NCI-H1417 treated with DMSO at 0.1 percent for 48 hours (cell line): ENCODE data around the gene RAB1B.
"Not testable (repeated sequence)": the region's sequence is repeated elsewhere in the genome, so short reads cannot be mapped to it uniquely, and the experiment has no call there.

Source experiments
- DNase-seq: peaks from one replicate; lab custom pipeline; 2025; lab: John Stamatoyannopoulos, UW

RAB1B gene

GRCh38 chr11:66267379-66268243 is 828 bp upstream of the RAB1B start:
- no peak for DNase-seq

- DNase-seq = no peak
Measured at GRCh38 chr11:66268952-66269905, 790 bp downstream of the RAB1B start.

DNA sequence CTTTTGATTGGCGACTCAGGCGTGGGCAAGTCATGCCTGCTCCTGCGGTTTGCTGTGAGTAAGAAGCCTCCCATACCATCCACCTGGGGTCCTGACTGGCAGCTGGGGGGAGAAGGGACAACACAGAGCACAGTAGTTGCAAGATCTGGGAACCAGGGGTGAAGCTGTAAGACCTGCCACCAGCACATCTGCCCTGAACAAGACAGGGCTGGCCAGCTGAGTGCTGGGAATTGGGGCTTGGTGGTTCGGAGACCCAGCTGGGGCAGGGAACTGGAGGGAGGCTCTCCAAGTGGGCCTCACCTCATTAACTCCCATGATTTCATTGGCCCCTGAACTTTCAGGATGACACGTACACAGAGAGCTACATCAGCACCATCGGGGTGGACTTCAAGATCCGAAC is 3.4 kb downstream of the RAB1B start:
- DNase-seq = no peak

DNA sequence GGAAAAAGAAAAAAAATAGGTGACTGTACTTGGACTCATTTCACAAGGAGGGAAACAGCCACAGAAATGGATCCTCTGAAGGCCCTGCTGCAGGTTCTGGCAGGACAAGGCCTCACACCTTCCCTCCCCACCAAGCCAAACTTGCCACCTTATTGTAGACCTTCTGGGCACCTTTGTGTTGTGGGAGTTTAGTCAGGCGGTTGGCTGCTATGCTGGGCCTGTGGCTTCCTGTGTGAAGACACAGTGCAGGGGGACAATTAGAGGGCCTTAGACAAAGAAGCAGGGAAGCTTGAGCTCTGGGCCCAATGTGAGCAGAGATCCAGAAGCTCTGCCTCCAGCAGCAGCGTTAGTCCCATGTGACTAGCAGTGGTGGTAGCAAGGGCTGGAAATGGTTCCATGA is 4.2 kb downstream of the RAB1B start:
- DNase-seq = no peak

DNA sequence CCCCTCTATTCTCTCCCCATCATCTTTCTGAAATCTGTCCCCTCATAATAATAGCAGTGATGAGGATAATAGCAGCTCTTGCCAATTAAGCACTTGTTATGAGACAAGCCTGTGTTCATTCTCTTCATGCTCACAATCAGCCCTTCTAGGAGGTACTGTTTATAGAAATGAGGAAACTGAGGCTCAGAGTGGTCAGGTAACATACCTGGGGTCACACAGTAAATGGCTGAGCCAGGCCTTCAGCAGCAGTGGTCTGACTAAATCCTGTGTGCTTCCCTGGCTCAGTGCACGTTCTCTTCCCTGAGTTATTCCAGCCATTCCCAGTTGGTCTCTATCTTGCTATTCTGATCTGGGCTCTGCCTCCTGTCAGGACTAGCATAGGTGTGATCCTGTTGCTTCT is 5.8 kb downstream of the RAB1B start:
- DNase-seq = no peak

GRCh38 chr11:66275396-66275795 is 7.0 kb downstream of the RAB1B start:
- DNase-seq = no peak

DNA sequence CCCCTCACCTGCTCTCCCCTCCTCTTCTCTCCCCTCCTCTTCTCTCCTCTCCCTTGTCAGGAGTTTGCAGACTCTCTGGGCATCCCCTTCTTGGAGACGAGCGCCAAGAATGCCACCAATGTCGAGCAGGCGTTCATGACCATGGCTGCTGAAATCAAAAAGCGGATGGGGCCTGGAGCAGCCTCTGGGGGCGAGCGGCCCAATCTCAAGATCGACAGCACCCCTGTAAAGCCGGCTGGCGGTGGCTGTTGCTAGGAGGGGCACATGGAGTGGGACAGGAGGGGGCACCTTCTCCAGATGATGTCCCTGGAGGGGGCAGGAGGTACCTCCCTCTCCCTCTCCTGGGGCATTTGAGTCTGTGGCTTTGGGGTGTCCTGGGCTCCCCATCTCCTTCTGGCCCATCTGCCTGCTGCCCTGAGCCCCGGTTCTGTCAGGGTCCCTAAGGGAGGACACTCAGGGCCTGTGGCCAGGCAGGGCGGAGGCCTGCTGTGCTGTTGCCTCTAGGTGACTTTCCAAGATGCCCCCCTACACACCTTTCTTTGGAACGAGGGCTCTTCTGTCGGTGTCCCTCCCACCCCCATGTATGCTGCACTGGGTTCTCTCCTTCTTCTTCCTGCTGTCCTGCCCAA is 7.7 kb downstream of the RAB1B start:
- DNase-seq = no peak

- not testable (repeated sequence) for DNase-seq
Measured at GRCh38 chr11:66276619-66277018, 8.2 kb downstream of the RAB1B start.

- not testable (repeated sequence) for DNase-seq
Measured at GRCh38 chr11:66277064-66277463, 8.6 kb downstream of the RAB1B start.

DNA sequence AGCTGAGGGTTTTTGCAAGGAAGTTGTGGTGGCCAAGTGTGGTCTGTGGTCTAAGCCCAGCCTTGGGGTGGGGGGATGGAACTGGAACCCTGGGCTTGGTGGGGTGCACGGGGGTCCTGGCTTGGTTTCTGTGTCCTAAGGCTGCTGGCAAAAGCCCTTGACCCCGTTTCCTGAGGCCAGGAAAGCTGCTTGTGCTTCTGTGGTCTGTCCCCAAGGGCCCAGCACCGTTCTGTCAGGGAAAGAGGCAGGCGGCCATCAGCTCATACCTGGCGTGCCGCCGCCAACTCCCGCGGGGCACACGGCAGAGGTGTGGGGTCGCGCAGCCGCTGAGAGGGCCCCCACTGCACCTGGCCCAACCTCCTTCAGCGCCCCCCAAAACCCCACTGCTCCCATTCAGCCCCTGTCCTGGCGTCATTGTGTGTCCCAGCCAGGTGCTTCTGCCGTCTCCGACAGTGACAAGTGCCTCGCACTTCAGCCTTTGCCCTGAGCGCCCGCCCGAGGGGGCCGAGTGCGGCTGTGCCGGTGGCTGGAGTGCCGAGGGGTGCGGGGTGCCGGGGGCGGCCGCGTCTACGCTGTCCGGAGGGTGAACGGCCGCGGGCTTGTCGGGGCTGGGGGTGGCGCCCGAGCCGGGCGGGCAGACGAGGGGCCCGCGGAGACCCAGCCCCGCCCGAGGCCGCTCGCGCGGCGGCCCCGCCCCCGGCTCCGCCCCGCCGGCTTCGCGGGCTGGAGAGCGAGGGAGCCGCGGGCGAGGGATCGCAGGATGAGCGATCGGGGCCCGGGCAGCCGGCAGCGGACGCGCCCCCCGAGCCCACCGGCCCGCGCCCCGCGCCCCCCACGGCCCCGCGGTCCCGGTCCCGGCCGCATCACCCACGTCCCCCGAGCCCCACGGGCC is 9.3 kb downstream of the RAB1B start, which contains the start of gene CNIH2:
Gene CNIH2, plus strand, starts transcription at position 705 of the 892 bp plus-strand sequence. CDS start 282 bp downstream, outside the sequence.
- no peak for DNase-seq

DNA sequence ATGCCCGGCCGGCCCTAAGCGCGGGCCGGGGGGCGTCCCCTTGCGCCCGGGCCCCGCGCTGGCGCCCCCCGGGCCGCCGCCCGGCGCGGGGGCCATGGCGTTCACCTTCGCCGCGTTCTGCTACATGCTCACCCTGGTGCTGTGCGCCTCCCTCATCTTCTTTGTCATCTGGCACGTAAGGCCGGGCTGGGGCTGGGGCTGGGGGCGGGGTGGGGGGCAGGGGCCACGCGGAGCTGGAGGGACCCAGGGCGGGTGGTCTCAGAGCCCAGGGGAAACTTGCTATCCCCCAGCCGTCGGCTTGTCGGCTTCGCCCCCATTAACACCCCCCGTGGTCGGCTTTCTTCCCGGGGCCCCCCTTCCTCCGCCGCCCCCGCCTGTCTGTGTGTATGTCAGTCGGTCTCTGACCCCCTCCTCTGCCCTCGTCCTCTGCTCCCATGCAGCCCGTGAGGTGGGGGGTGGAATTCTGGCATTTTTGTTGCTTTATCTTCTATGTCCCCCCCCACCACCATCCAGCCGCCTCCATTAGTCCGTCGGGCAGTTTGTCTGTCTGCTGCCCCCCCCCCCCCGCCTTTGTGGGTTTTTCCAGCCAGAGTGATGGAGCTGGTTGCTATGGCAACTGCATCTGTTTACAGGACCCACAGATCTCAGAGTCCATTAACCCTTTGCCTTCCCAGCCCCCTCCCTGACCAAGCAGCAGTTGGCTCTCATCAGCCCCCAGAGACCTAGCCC is 10.1 kb downstream of the RAB1B start:
- no peak for DNase-seq

DNA sequence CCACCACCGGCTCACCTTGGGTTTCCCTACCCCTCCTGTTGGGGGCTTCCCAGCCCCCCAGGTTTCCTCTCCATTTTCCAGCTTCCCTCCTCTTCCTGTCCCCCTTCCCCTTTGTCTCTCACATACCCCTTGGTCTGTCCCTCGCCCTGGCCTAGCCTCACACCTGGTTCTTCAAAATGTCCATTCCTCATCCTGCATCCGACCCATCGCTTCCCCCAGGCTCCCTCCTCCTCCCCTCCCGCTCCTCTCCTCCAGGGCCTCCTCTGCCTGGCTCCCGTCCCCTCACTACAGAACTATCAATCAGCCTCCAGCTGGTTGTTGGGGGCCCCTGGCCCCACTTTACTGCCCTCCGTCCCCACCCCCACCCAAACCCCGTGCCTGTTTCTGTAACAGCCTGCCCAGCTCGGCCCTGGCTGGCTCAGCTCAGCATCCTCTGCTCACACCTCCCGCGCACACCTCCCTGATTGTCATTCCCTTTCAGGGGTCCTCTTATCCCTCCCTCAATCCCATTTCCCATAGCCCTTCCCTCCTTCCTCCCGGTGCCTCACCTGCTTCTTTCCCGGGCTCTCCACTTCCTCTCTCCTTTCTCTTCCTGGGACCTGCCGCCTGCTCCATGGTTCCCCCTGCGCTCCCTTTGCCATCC is 10.8 kb downstream of the RAB1B start:
- DNase-seq = no peak

DNA sequence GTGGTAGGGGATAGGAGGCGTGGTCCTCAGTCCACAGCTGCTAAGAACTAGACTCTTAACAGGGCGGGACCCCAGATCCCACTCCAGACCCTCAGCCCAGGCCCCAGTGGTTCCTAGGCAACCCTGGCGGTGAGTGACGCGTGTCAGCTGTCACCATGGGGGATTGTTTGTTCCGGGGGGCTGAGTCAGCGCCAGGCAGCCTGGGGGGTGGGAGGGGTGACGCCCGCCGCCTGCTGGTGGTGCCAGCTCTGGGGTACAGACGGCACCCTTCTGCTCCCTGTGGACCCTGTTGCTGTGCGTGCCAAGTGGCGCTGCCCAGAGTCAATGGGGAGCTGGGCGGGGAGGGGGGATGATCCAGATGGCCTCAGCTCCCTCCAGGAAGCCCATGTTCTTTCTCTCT is 12.0 kb downstream of the RAB1B start:
- no peak for DNase-seq

DNA sequence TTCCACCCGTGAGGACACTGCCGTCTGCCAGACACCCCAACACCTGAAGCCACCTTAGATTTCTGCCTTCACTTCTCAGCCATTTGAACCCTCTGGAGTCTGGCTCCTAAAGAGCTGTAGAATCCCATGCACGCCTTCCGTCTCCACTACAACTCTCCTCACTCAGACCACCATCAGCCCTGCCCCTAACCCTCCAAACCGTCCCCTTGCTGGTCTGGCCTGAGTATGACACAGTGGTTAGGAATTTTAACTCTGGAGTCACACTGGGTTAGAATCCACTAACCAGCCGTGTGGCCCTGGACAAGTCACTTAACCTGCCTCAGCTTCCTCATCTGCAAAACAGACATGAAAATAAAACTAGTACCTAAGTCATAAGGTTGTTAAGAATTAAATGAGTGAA is 12.6 kb downstream of the RAB1B start:
- DNase-seq = no peak

DNA sequence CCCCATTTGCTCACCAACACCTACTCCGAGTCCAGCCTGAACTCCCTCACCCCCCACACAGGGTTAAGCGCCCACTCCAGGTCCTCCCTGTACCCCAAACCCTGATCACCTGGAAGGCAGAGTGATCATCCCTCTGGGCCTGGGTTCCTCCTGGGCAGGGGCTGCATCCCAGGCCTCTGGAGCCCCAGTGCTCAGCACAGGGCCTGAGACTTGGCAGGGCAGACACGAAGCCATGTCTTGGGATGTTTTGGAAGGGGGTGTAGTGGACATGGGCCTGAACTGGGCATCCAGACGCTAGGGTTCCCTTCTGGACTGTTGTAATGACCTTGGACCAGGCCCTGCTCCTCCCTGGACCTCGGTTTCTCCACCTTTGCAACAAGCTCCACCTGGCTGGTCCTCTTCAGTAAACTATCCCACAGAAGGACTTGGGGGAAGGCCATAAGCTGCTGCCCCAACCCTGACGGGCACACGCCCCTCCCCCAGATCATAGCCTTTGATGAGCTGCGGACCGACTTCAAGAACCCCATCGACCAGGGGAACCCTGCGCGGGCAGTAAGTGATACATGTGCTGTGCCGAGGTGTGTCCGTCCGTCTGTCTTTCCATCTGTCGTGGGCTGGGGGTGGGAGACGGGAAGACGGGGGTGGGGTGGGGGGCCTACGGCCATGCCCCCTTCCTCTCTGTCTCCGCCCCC is 13.5 kb downstream of the RAB1B start:
- DNase-seq = no peak

DNA sequence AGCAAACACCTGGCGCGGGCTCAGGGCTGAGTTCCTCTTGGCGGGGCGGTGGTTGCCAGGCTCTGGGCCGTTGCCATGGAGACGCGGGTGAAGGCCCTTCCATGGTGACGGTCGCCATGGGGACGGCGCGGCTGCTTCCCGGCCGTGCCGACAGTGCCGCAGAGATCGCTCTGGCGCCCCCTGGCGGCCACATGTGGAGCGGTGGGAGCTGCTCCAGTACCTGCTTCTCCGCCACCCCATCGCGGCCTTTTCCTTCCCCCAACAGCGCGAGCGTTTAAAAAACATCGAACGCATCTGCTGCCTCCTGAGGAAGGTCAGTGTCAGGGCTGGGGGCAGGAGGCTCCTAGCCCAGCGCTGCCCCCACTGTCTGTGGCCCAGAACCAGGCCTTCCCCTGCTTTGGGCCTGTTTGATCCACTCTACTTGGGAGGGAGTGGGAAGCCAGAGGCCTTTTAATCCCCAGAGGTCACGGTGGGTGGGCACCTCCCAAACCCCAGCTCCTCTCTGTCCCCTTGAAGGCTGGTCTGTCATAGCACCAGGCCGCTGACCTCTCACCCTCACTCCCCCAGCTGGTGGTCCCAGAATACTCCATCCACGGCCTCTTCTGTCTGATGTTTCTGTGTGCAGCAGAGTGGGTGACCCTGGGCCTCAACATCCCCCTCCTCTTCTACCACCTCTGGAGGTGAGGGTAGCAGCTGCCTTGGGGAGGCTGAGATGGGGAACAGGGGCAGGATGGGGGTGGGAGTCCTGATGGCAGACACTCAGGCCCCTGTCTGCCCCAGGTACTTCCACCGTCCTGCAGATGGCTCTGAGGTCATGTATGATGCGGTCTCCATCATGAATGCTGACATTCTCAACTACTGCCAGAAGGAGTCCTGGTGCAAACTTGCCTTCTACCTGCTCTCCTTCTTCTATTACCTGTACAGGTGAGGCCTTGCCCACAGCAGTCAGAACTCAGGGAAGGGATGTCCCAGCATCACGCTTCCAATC is 14.3 kb downstream of the RAB1B start:
- DNase-seq = peak; percentile 90

DNA sequence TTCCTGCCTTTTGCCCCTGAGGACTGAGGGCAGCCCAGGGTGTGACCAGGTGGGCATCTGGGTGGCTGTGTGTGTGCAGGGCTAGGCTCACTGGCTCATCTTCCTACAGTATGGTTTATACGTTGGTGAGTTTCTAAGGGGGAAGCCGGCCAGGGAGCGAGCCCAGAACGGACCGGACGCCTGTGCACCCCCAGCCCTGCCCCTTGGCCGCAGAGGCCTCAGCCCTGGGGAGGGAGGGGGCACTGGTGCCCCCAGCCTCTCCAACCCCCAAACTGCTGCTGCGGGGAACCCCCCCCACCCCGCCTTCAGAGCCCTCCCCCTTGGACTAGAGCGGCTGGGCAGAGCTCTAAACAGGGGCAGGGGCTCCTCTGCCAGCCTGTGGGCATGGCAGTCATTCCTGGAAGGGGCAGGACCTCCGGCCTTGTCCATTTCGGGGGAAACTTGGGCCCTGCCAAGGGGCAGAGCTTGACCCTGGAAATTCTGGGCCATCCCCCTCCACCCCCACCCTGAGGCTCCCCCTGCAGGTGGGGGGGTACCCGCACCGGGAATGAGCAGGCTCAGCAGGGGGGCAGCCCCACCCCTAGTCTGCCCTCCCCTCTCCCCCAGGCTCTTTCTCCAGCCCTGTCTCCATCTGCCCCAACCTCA is 15.1 kb downstream of the RAB1B start:
- DNase-seq = no peak
